ENCODE measurements around the gene RPL26. TPM values are rescaled to one million over a fixed set of nuclear protein-coding genes. Genes with fewer than 3 reads are reported as not detected.

The RPL26 gene
- total and polyA plus RNA-seq, 3 donors from 2014 or later: 769 to 1,617 (median 1,360) TPM

- no peaks in the 10 kb centered on the region for H3K9me3 ChIP-seq
- intact Hi-C loops (cut with DNase I; ENCODE audit: low total_unique reads): no loop called here
- H3K36me3 ChIP-seq (ENCODE audit: low read depth, missing control alignments): no peaks in the 10 kb centered on the region
- no peak overlapping the region for H3K27ac ChIP-seq
- TF ChIP-seq CTCF (IDR thresholded peaks at IDR 0.05) (no peak), POLR2A (IDR thresholded peaks at IDR 0.05) (no peak)
- no peak for DNase-seq
- H3K27me3 ChIP-seq: no peaks in the 10 kb centered on the region
- WGBS, 2 donors: 76 to 80% methylated on average over 6 of the region's 6 CpGs
- H3K4me3 ChIP-seq: no peak overlapping the region
- no peaks in the 10 kb centered on the region for H3K4me1 ChIP-seq
Measured at GRCh38 chr17:8345052-8345690, 37.8 kb downstream of the RPL26 start.

- H3K4me1 ChIP-seq: peaks cover 3% of the 10 kb centered on the region
- DNase-seq: no peak
- TF ChIP-seq POLR2A (IDR thresholded peaks at IDR 0.05) (no peak), CTCF (IDR thresholded peaks at IDR 0.05) (no peak)
- no peaks in the 10 kb centered on the region for H3K36me3 ChIP-seq (ENCODE audit: low read depth, missing control alignments)
- intact Hi-C loops (cut with DNase I; ENCODE audit: low total_unique reads): no loop called here
- H3K27ac ChIP-seq: no peak overlapping the region
- H3K9me3 ChIP-seq: no peaks in the 10 kb centered on the region
- H3K27me3 ChIP-seq: no peaks in the 10 kb centered on the region
- no peak overlapping the region for H3K4me3 ChIP-seq
- WGBS, 2 donors: 48 to 60% methylated on average over 4 of the region's 4 CpGs
Measured at GRCh38 chr17:8341456-8341855, 41.5 kb downstream of the RPL26 start.

GRCh38 chr17:8339540-8339939 is 43.5 kb downstream of the RPL26 start, which contains the start of gene ODF4:
TSS of gene ODF4 (plus strand) at chr17:8339840. CDS start at chr17:8340052, 212 bp downstream.
- H3K4me1 ChIP-seq: peaks cover 3% of the 10 kb centered on the region
- H3K27me3 ChIP-seq: no peaks in the 10 kb centered on the region
- intact Hi-C loops (cut with DNase I; ENCODE audit: low total_unique reads): no loop called here
- no peaks in the 10 kb centered on the region for H3K36me3 ChIP-seq (ENCODE audit: low read depth, missing control alignments)
- TF ChIP-seq POLR2A (IDR thresholded peaks at IDR 0.05) (no peak), CTCF (IDR thresholded peaks at IDR 0.05) (no peak)
- H3K9me3 ChIP-seq: no peaks in the 10 kb centered on the region
- DNase-seq: no peak
- no peak within 1 kb of the TSS for H3K4me3 ChIP-seq
- 81 to 84% methylated on average over 2 of the region's 2 CpGs for WGBS, 2 donors
- no peak within 1 kb of the TSS for H3K27ac ChIP-seq

- Histone ChIP-seq H3K9me3 (no peaks in the 10 kb centered on the region), H3K4me3 (no peak overlapping the region), H3K4me1 (peaks cover 3% of the 10 kb centered on the region), H3K36me3 (ENCODE audit: low read depth, missing control alignments) (no peaks in the 10 kb centered on the region), H3K27ac (no peak overlapping the region), H3K27me3 (no peaks in the 10 kb centered on the region)
- 74 to 80% methylated on average over 5 of the region's 5 CpGs for WGBS, 2 donors
- no peak for DNase-seq
- no peak for TF ChIP-seq CTCF (IDR thresholded peaks at IDR 0.05)
- no peak for TF ChIP-seq POLR2A (IDR thresholded peaks at IDR 0.05)
- intact Hi-C loops (cut with DNase I; ENCODE audit: low total_unique reads): no loop called here
Measured at GRCh38 chr17:8338753-8339140, 44.2 kb downstream of the RPL26 start.

All from testis (tissue), 3 donors.